Keratinocyte (primary cell): Measurements from ENCODE around the gene NFASC.

Source experiments
- EZH2 ChIP-seq: IDR thresholded peaks from one replicate; pipeline ENCODE4 v1.6.1; 2012; ENCODE audit warnings: inconsistent platforms, mild to moderate bottlenecking, low read length, moderate library complexity
- TF ChIP-seq, protein P1 (sequence below), 3 experiments: IDR thresholded peaks in 1 of 3; conservative IDR thresholded peaks in 1 of 3; optimal IDR thresholded peaks in 1 of 3; 2 replicates in 2 of 3; 3 replicates in 1 of 3; pipeline versions ENCODE3 to v1.5.1; 2011; ENCODE audit warnings: low read length in 3 of 3, mild to moderate bottlenecking in 3 of 3, moderate library complexity in 2 of 3, control low read depth in 1 of 3, inconsistent platforms in 1 of 3; ENCODE audit not compliant: insufficient read depth in 2 of 3; ENCODE audit errors: extremely low read depth in 1 of 3

- TF ChIP-seq, protein P1, sequence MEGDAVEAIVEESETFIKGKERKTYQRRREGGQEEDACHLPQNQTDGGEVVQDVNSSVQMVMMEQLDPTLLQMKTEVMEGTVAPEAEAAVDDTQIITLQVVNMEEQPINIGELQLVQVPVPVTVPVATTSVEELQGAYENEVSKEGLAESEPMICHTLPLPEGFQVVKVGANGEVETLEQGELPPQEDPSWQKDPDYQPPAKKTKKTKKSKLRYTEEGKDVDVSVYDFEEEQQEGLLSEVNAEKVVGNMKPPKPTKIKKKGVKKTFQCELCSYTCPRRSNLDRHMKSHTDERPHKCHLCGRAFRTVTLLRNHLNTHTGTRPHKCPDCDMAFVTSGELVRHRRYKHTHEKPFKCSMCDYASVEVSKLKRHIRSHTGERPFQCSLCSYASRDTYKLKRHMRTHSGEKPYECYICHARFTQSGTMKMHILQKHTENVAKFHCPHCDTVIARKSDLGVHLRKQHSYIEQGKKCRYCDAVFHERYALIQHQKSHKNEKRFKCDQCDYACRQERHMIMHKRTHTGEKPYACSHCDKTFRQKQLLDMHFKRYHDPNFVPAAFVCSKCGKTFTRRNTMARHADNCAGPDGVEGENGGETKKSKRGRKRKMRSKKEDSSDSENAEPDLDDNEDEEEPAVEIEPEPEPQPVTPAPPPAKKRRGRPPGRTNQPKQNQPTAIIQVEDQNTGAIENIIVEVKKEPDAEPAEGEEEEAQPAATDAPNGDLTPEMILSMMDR (optimal IDR thresholded peaks at IDR 0.05 in 1 of 3, IDR thresholded peaks at IDR 0.05 in 1 of 3, conservative IDR thresholded peaks at IDR 0.05 in 1 of 3; ENCODE audit: extremely low read depth in 1 of 3, insufficient read depth in 2 of 3, low read length in 3 of 3), result no peak
- no peak for TF ChIP-seq EZH2
Observed at GRCh38 chr1:204848579-204848978, 22.1 kb upstream of the NFASC start.
